Hepatocyte (in vitro differentiated cells): ENCODE measurements around the gene CTNNA2. TPM values are rescaled to one million over a fixed set of nuclear protein-coding genes. Genes with fewer than 3 reads are reported as not detected.

Source experiments
- DNase-seq: peaks from one replicate; pipeline ENCODE4 v3.0.0-alpha.2; 2016; ENCODE audit warnings: low spot score
- H2AFZ ChIP-seq: fragments of 200-600 bp; sonication (generic); 2 replicates; pipeline ENCODE4 v1.6.0; 2016; ENCODE audit warnings: antibody characterized with exemption, mild to moderate bottlenecking
- H3K27ac ChIP-seq: fragments of 200-600 bp; sonication (generic); 2 replicates; pipeline ENCODE4 v1.5.1; 2016; ENCODE audit warnings: mild to moderate bottlenecking
- H3K27me3 ChIP-seq: fragments of 200-600 bp; sonication (generic); 2 replicates; pipeline ENCODE4 v1.6.1; 2016
- H3K36me3 ChIP-seq: fragments of 200-600 bp; sonication (generic); replicated peaks from 2 replicates; pipeline ENCODE4 v1.5.1; 2016; ENCODE audit warnings: low read depth; ENCODE audit not compliant: insufficient read depth
- H3K4me1 ChIP-seq: fragments of 200-600 bp; sonication (generic); 2 replicates; pipeline ENCODE4 v1.5.1; 2016; ENCODE audit warnings: mild to moderate bottlenecking, moderate library complexity; ENCODE audit not compliant: insufficient read depth
- H3K4me2 ChIP-seq: fragments of 200-600 bp; sonication (generic); 2 replicates; pipeline ENCODE4 v1.6.0; 2016
- H3K4me3 ChIP-seq: fragments of 200-600 bp; sonication (generic); 2 replicates; pipeline ENCODE4 v1.5.1; 2016; ENCODE audit warnings: mild to moderate bottlenecking
- H3K79me2 ChIP-seq: fragments of 200-600 bp; sonication (generic); 2 replicates; pipeline ENCODE4 v1.6.0; 2017; ENCODE audit warnings: mild to moderate bottlenecking
- H3K9me2 ChIP-seq: fragments of 200-600 bp; sonication (generic); replicated peaks from 2 replicates; pipeline ENCODE4 v1.6.0; 2017; ENCODE audit warnings: mild to moderate bottlenecking; ENCODE audit not compliant: insufficient read depth
- H3K9me3 ChIP-seq: fragments of 200-600 bp; sonication (generic); 2 replicates; pipeline ENCODE4 v1.5.1; 2016; ENCODE audit warnings: low read depth, mild to moderate bottlenecking
- H4K20me1 ChIP-seq: fragments of 200-600 bp; sonication (generic); 2 replicates; pipeline ENCODE4 v1.6.0; 2016; ENCODE audit warnings: mild to moderate bottlenecking; ENCODE audit not compliant: insufficient read depth, poor library complexity, severe bottlenecking
- EZH2 ChIP-seq: fragments of 200-600 bp; sonication (generic); IDR thresholded peaks from 2 replicates; pipeline ENCODE4 v1.6.1; 2016; ENCODE audit warnings: antibody characterized with exemption, mild to moderate bottlenecking, borderline replicate concordance
- EZH2phosphoT487 ChIP-seq: fragments of 200-600 bp; sonication (generic); IDR thresholded peaks from one replicate; pipeline ENCODE4 v1.6.1; 2018; ENCODE audit warnings: antibody characterized with exemption, mild to moderate bottlenecking, low read depth, moderate library complexity; ENCODE audit not compliant: unreplicated experiment, severe bottlenecking
- WGBS: methylation state at CpG from one replicate; pipeline ENCODE4 v1.1.6; 2016; ENCODE audit warnings: low lambda C conversion rate; ENCODE audit errors: missing lambda C conversion rate; 5-methylcytosine and 5-hydroxymethylcytosine counted together
- polyA plus RNA-seq: library from polyadenylated mRNA; unstranded; fragments of >200 nt; fragmentation: Nextera tagmentation; extraction: Ambion mirVana; gene quantifications from 2 replicates; pipeline ENCODE4 v1.2.1, GENCODE V29; 2016
- total RNA-seq: library from RNA; depleted of rRNA; stranded (reverse); fragments of >200 nt; gene quantifications from 2 replicates; pipeline ENCODE4 v1.2.3, GENCODE V29; 2014
- TF ChIP-seq, protein P1 (sequence below): fragments of 200-600 bp; sonication (generic); IDR thresholded peaks from 2 replicates; pipeline ENCODE4 v1.5.1; 2016; ENCODE audit warnings: antibody characterized with exemption, mild to moderate bottlenecking; ENCODE audit not compliant: poor library complexity

CTNNA2 gene
- total and polyA plus RNA-seq, 2 experiments from 2014 or later: 0.79 to 4.4 TPM

GRCh38 chr2:80258793-80259192 lies 745.9 kb downstream of the CTNNA2 start:
- no peaks in the 10 kb centered on the region for H4K20me1 ChIP-seq
- no peaks in the 10 kb centered on the region for H3K36me3 ChIP-seq
- no peaks in the 10 kb centered on the region for H3K9me3 ChIP-seq
- TF ChIP-seq, protein P1, sequence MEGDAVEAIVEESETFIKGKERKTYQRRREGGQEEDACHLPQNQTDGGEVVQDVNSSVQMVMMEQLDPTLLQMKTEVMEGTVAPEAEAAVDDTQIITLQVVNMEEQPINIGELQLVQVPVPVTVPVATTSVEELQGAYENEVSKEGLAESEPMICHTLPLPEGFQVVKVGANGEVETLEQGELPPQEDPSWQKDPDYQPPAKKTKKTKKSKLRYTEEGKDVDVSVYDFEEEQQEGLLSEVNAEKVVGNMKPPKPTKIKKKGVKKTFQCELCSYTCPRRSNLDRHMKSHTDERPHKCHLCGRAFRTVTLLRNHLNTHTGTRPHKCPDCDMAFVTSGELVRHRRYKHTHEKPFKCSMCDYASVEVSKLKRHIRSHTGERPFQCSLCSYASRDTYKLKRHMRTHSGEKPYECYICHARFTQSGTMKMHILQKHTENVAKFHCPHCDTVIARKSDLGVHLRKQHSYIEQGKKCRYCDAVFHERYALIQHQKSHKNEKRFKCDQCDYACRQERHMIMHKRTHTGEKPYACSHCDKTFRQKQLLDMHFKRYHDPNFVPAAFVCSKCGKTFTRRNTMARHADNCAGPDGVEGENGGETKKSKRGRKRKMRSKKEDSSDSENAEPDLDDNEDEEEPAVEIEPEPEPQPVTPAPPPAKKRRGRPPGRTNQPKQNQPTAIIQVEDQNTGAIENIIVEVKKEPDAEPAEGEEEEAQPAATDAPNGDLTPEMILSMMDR: no peak
- TF ChIP-seq EZH2: no peak
- no peaks in the 10 kb centered on the region for H3K27me3 ChIP-seq
- H3K4me2 ChIP-seq: no peak overlapping the region
- H3K4me3 ChIP-seq: no peak overlapping the region
- H2AFZ ChIP-seq: no peak overlapping the region
- H3K4me1 ChIP-seq: no peaks in the 10 kb centered on the region
- no peaks in the 10 kb centered on the region for H3K79me2 ChIP-seq
- no peak overlapping the region for H3K27ac ChIP-seq
- DNase-seq: no peak
- H3K9me2 ChIP-seq: no peaks in the 10 kb centered on the region
- WGBS: 89% methylated on average over 5 of the region's 5 CpGs

DNA sequence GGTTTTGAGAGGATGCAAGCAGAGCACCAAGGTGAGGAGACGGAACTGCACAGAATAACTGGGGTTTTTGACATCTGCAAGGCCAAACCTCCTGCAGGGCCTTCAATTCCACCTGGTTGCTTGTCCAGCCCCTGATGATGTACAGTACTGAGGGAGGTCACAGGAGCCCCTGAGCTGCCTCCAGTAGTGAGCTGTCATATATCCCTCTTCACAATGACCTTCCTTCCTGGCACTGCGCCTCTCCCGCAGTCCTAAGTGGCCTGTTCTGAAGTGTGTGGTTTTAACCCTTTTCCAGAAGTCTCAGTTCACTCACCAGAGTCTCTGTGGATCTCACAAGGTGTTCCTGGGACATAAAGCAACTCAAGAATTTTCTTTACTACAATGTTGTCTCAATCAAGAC lies 746.4 kb downstream of the CTNNA2 start:
- H3K36me3 ChIP-seq: no peaks in the 10 kb centered on the region
- no peaks in the 10 kb centered on the region for H4K20me1 ChIP-seq
- H3K27ac ChIP-seq: no peak overlapping the region
- no peaks in the 10 kb centered on the region for H3K4me1 ChIP-seq
- no peak for TF ChIP-seq EZH2
- no peak for TF ChIP-seq EZH2phosphoT487
- TF ChIP-seq, protein P1: no peak
- no peaks in the 10 kb centered on the region for H3K9me2 ChIP-seq
- no peak for DNase-seq
- no peak overlapping the region for H3K4me3 ChIP-seq
- H3K9me3 ChIP-seq: no peaks in the 10 kb centered on the region
- 85% methylated on average over 3 of the region's 3 CpGs for WGBS
- H3K27me3 ChIP-seq: no peaks in the 10 kb centered on the region
- no peaks in the 10 kb centered on the region for H3K79me2 ChIP-seq
- no peak overlapping the region for H3K4me2 ChIP-seq
- H2AFZ ChIP-seq: no peak overlapping the region

- Histone ChIP-seq H2AFZ (no peak overlapping the region), H3K9me2 (no peaks in the 10 kb centered on the region), H3K4me3 (no peak overlapping the region), H3K9me3 (no peaks in the 10 kb centered on the region), H3K36me3 (no peaks in the 10 kb centered on the region), H3K27me3 (no peaks in the 10 kb centered on the region), H3K79me2 (no peaks in the 10 kb centered on the region), H3K4me1 (no peaks in the 10 kb centered on the region), H3K27ac (no peak overlapping the region), H4K20me1 (no peaks in the 10 kb centered on the region), H3K4me2 (no peak overlapping the region)
- WGBS: 95% methylated on average over 6 of the region's 6 CpGs
- TF ChIP-seq, protein P1: no peak
- TF ChIP-seq EZH2: no peak
- no peak for TF ChIP-seq EZH2phosphoT487
- no peak for DNase-seq
These were observed 753.4 kb downstream of the CTNNA2 start for GRCh38 chr2:80266231-80266630.

DNA sequence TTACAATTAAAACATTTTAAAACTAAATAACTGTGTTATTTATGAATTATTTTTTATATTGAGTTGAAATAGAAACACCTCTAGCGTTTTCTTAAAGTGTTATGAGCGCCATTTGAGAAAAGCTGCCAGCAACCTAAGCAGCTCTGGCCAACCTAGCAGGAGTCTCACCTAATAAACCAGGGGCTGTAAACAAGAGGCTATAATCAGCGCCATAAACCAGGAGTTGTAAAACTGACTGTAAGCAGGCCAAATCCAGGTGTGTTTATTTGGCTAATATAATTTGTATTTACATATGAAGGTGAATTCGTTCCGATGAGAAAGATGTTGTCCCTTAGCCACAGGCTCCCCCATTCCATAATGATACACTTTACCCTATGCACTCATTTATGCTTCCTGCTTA lies 757.0 kb downstream of the CTNNA2 start:
- H3K27me3 ChIP-seq: no peaks in the 10 kb centered on the region
- no peaks in the 10 kb centered on the region for H3K36me3 ChIP-seq
- no peak overlapping the region for H3K4me2 ChIP-seq
- H3K9me3 ChIP-seq: no peaks in the 10 kb centered on the region
- WGBS: 60% methylated on average over 5 of the region's 5 CpGs
- DNase-seq: peak; percentile 28
- no peaks in the 10 kb centered on the region for H3K79me2 ChIP-seq
- H3K9me2 ChIP-seq: no peaks in the 10 kb centered on the region
- TF ChIP-seq EZH2 (no peak), EZH2phosphoT487 (no peak)
- TF ChIP-seq, protein P1: no peak
- H4K20me1 ChIP-seq: no peaks in the 10 kb centered on the region
- no peak overlapping the region for H2AFZ ChIP-seq
- no peak overlapping the region for H3K27ac ChIP-seq
- no peaks in the 10 kb centered on the region for H3K4me1 ChIP-seq
- H3K4me3 ChIP-seq: no peak overlapping the region
